ENCODE measurements around the gene ISCA2. TPM values are rescaled to one million over a fixed set of nuclear protein-coding genes. Genes with fewer than 3 reads are reported as not detected.

ISCA2 gene
- total and polyA plus RNA-seq, 3 donors from 2014 or later = 22.5 to 30.3 (median 27.6) TPM

DNA sequence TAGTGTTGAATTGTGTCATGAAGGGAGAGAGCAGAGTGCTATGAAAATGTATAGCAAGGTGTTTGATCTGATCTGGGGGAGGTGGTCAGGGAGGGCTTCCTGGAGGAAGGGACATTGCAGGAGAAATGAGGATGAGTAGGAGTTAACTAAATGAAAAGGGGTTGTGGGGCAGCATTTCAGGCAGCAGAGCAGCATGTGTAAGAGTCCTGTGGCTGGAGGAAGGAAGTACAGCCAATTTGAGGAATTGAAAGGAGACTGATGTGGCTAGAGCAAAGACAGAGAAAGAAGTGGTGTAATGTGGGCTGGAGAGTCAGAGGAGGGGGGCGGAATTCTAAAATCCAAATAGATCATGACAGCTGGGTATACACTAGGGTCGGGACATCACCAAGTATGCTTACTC lies 21.0 kb upstream of the ISCA2 start:
- no peak for TF ChIP-seq POLR2A (IDR thresholded peaks at IDR 0.05)
- TF ChIP-seq, protein P1, sequence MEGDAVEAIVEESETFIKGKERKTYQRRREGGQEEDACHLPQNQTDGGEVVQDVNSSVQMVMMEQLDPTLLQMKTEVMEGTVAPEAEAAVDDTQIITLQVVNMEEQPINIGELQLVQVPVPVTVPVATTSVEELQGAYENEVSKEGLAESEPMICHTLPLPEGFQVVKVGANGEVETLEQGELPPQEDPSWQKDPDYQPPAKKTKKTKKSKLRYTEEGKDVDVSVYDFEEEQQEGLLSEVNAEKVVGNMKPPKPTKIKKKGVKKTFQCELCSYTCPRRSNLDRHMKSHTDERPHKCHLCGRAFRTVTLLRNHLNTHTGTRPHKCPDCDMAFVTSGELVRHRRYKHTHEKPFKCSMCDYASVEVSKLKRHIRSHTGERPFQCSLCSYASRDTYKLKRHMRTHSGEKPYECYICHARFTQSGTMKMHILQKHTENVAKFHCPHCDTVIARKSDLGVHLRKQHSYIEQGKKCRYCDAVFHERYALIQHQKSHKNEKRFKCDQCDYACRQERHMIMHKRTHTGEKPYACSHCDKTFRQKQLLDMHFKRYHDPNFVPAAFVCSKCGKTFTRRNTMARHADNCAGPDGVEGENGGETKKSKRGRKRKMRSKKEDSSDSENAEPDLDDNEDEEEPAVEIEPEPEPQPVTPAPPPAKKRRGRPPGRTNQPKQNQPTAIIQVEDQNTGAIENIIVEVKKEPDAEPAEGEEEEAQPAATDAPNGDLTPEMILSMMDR (IDR thresholded peaks at IDR 0.05) = no peak
- Histone ChIP-seq H3K27me3 (no peaks in the 10 kb centered on the region), H3K9me3 (no peaks in the 10 kb centered on the region), H3K4me3 (no peak overlapping the region), H3K36me3 (ENCODE audit: low read depth, missing control alignments) (no peaks in the 10 kb centered on the region), H3K4me1 (peaks cover 37% of the 10 kb centered on the region), H3K27ac (no peak overlapping the region)
- 88 to 89% methylated on average over 2 of the region's 2 CpGs for WGBS, 2 donors
- intact Hi-C loops (cut with DNase I; ENCODE audit: low total_unique reads) = loop anchor here (10.0 kb wide), 1 partner anchor 108 kb away; no protein-coding TSS in a partner anchor
- no peak for DNase-seq

DNA sequence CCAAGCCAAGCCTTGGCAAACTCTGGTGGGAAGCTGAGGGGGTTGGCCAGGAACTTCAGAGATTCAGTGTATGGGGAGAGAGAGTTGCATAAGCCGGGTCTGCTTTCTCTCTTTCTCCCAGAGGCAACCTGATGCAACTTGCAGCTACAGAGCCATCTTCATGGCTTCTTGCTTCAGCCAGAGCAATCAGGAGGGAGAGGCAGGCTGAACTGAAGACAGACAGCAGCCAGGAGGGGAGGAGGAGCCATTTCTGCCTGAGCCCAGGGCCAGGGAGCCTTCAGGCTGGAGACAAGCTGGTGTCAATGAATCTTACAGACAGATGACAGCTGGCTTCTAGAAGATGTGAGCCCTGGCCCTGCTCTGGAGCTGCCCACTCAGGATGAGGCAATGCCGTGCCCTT lies 19.2 kb upstream of the ISCA2 start:
- no peak for DNase-seq
- H3K36me3 ChIP-seq (ENCODE audit: low read depth, missing control alignments) = no peaks in the 10 kb centered on the region
- intact Hi-C loops (cut with DNase I; ENCODE audit: low total_unique reads) = loop anchor here (10.0 kb wide), 1 partner anchor 110 kb away; no protein-coding TSS in a partner anchor

DNA sequence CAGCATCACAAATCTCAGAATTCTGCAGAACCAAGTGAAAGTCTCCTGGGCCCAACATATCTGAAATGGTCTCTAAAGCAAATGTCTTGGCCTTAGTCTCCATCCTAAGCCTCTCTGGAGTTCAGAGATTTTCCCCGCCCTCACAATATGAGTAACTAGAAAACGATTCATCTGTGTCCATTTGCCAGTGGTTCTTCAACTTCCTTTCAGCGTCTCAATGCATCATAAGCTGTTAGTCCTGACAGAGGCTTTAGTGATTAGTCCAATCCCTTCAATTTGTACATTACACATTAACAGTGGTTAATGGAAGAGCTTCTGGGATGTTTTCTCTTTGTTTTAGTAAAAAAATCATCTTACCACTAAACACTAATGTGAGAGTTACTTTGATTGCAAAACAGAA lies 17.9 kb upstream of the ISCA2 start:
- DNase-seq = no peak
- peaks cover 16% of the 10 kb centered on the region for H3K4me1 ChIP-seq
- TF ChIP-seq, protein P1 (IDR thresholded peaks at IDR 0.05) = no peak
- no peak for TF ChIP-seq POLR2A (IDR thresholded peaks at IDR 0.05)
- H3K4me3 ChIP-seq = no peak overlapping the region
- intact Hi-C loops (cut with DNase I; ENCODE audit: low total_unique reads) = loop anchor here (10.0 kb wide), 1 partner anchor 111 kb away; no protein-coding TSS in a partner anchor
- no peak overlapping the region for H3K27ac ChIP-seq
- no peaks in the 10 kb centered on the region for H3K27me3 ChIP-seq
- 58 to 76% methylated on average over 3 of the region's 3 CpGs for WGBS, 2 donors
- H3K36me3 ChIP-seq (ENCODE audit: low read depth, missing control alignments) = no peaks in the 10 kb centered on the region
- H3K9me3 ChIP-seq = no peaks in the 10 kb centered on the region

More for the DNA sequence above, 19.2 kb upstream of the ISCA2 start:
- peaks cover 28% of the 10 kb centered on the region for H3K4me1 ChIP-seq
- TF ChIP-seq, protein P1 (IDR thresholded peaks at IDR 0.05) = no peak
- TF ChIP-seq POLR2A (IDR thresholded peaks at IDR 0.05) = no peak
- no peaks in the 10 kb centered on the region for H3K9me3 ChIP-seq
- H3K27ac ChIP-seq = no peak overlapping the region
- no peak overlapping the region for H3K4me3 ChIP-seq
- H3K27me3 ChIP-seq = no peaks in the 10 kb centered on the region
- WGBS, 2 donors = 98 to 100% methylated on average over 1 to 2 of the region's 2 CpGs

DNA sequence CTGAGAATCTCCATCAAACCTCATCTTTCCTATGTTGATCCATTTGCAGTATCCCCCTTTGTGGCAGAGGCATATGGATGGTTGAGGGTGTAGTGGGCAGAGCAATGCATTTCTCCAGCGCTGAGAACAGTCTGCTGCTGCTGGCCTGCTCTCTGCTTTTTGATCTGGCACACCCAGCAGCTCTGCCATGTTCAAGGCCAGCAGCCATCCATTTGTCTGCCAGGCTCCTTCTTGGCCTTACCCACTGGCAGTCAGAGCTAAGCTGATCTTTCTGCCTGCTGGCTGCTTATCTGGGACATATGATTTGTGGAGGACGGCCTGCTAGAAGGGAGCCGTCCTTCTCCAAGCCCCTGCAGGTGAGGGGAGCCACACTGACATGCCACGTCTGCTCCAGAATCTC lies 17.5 kb upstream of the ISCA2 start:
- 66 to 85% methylated on average over 4 of the region's 4 CpGs for WGBS, 2 donors
- Histone ChIP-seq H3K27ac (no peak overlapping the region), H3K9me3 (no peaks in the 10 kb centered on the region), H3K36me3 (ENCODE audit: low read depth, missing control alignments) (no peaks in the 10 kb centered on the region), H3K4me3 (no peak overlapping the region), H3K4me1 (peaks cover 13% of the 10 kb centered on the region), H3K27me3 (no peaks in the 10 kb centered on the region)
- TF ChIP-seq POLR2A (IDR thresholded peaks at IDR 0.05) = no peak
- TF ChIP-seq, protein P1 (IDR thresholded peaks at IDR 0.05) = no peak
- intact Hi-C loops (cut with DNase I; ENCODE audit: low total_unique reads) = loop anchor here (10.0 kb wide), 1 partner anchor 111 kb away; no protein-coding TSS in a partner anchor
- peak; percentile 64 for DNase-seq

DNA sequence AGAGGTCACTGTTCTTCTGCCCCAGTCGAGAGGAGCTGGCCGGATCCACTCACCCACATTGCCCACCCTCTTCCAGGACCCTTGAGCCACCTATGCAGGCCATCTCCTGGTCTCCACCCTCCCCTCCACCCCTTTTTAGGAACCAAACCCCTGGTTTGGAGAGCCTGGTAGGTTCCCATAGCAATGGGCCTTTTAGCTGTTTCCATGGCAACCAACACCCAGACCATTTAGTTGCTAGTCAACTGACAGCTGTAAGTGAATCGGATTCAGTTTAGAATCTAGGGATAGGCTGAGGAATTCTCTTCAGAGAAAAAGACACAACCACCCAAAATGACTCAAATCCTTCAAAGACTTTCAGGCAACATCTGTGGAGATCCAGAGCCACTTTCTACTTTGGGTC lies 17.0 kb upstream of the ISCA2 start:
- Histone ChIP-seq H3K9me3 (no peaks in the 10 kb centered on the region), H3K27me3 (no peaks in the 10 kb centered on the region), H3K27ac (no peak overlapping the region), H3K4me3 (no peak overlapping the region), H3K36me3 (ENCODE audit: low read depth, missing control alignments) (no peaks in the 10 kb centered on the region), H3K4me1 (peaks cover 13% of the 10 kb centered on the region)
- TF ChIP-seq, protein P1 (IDR thresholded peaks at IDR 0.05) = no peak
- TF ChIP-seq POLR2A (IDR thresholded peaks at IDR 0.05) = no peak
- no peak for DNase-seq
- intact Hi-C loops (cut with DNase I; ENCODE audit: low total_unique reads) = loop anchor here (10.0 kb wide), 1 partner anchor 112 kb away; no protein-coding TSS in a partner anchor
- 71 to 78% methylated on average over 3 of the region's 3 CpGs for WGBS, 2 donors

Measured in testis (tissue), 3 donors.